ENCODE data around the gene GARIN5B. TPM values are rescaled to one million over a fixed set of nuclear protein-coding genes. Genes with fewer than 3 reads are reported as not detected.

GARIN5B gene
- total RNA-seq, 1 donor from 2014 or later, result not detected

- no peak overlapping the region for H3K4me3 ChIP-seq (ENCODE audit: low read depth, low read length)
- no peaks in the 10 kb centered on the region for H3K27me3 ChIP-seq (ENCODE audit: control insufficient read depth, insufficient read depth, low read length)
- H3K36me3 ChIP-seq (ENCODE audit: control insufficient read depth, insufficient read depth, low read length), result peaks cover 4% of the 10 kb centered on the region
- TF ChIP-seq, protein P1, sequence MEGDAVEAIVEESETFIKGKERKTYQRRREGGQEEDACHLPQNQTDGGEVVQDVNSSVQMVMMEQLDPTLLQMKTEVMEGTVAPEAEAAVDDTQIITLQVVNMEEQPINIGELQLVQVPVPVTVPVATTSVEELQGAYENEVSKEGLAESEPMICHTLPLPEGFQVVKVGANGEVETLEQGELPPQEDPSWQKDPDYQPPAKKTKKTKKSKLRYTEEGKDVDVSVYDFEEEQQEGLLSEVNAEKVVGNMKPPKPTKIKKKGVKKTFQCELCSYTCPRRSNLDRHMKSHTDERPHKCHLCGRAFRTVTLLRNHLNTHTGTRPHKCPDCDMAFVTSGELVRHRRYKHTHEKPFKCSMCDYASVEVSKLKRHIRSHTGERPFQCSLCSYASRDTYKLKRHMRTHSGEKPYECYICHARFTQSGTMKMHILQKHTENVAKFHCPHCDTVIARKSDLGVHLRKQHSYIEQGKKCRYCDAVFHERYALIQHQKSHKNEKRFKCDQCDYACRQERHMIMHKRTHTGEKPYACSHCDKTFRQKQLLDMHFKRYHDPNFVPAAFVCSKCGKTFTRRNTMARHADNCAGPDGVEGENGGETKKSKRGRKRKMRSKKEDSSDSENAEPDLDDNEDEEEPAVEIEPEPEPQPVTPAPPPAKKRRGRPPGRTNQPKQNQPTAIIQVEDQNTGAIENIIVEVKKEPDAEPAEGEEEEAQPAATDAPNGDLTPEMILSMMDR (IDR thresholded peaks at IDR 0.05; ENCODE audit: insufficient read depth, low read length, poor library complexity, severe bottlenecking), result no peak
- DNase-seq (ENCODE audit: low read depth), result no peak
These were observed 26.6 kb upstream of the GARIN5B start for GRCh38 chr19:55389386-55390317.

- Histone ChIP-seq H3K27me3 (ENCODE audit: control insufficient read depth, insufficient read depth, low read length) (no peaks in the 10 kb centered on the region), H3K36me3 (ENCODE audit: control insufficient read depth, insufficient read depth, low read length) (peaks cover 4% of the 10 kb centered on the region), H3K4me3 (ENCODE audit: low read depth, low read length) (peak overlapping the region; percentile 82)
- TF ChIP-seq, protein P1 (IDR thresholded peaks at IDR 0.05; ENCODE audit: insufficient read depth, low read length, poor library complexity, severe bottlenecking), result no peak
- DNase-seq (ENCODE audit: low read depth), result no peak
These were observed 24.9 kb upstream of the GARIN5B start for GRCh38 chr19:55387736-55388497.

GRCh38 chr19:55386493-55386971 is 23.5 kb upstream of the GARIN5B start:
- Histone ChIP-seq H3K36me3 (ENCODE audit: control insufficient read depth, insufficient read depth, low read length) (peaks cover 4% of the 10 kb centered on the region), H3K27me3 (ENCODE audit: control insufficient read depth, insufficient read depth, low read length) (no peaks in the 10 kb centered on the region), H3K4me3 (ENCODE audit: low read depth, low read length) (peak overlapping the region; percentile 82)
- TF ChIP-seq, protein P1 (IDR thresholded peaks at IDR 0.05; ENCODE audit: insufficient read depth, low read length, poor library complexity, severe bottlenecking), result no peak
- no peak for DNase-seq (ENCODE audit: low read depth)

GRCh38 chr19:55385724-55386492 is 22.8 kb upstream of the GARIN5B start, which contains the start of gene RPL28:
RPL28 (plus strand) TSS chr19:55385932; CDS start chr19:55386358, 426 bp downstream.
- Histone ChIP-seq H3K4me3 (ENCODE audit: low read depth, low read length) (peak within 1 kb of the TSS; percentile 82), H3K36me3 (ENCODE audit: control insufficient read depth, insufficient read depth, low read length) (peaks cover 4% of the 10 kb centered on the region), H3K27me3 (ENCODE audit: control insufficient read depth, insufficient read depth, low read length) (no peaks in the 10 kb centered on the region)
- DNase-seq (ENCODE audit: low read depth), result peak; percentile 78
- TF ChIP-seq, protein P1 (IDR thresholded peaks at IDR 0.05; ENCODE audit: insufficient read depth, low read length, poor library complexity, severe bottlenecking), result no peak

DNA sequence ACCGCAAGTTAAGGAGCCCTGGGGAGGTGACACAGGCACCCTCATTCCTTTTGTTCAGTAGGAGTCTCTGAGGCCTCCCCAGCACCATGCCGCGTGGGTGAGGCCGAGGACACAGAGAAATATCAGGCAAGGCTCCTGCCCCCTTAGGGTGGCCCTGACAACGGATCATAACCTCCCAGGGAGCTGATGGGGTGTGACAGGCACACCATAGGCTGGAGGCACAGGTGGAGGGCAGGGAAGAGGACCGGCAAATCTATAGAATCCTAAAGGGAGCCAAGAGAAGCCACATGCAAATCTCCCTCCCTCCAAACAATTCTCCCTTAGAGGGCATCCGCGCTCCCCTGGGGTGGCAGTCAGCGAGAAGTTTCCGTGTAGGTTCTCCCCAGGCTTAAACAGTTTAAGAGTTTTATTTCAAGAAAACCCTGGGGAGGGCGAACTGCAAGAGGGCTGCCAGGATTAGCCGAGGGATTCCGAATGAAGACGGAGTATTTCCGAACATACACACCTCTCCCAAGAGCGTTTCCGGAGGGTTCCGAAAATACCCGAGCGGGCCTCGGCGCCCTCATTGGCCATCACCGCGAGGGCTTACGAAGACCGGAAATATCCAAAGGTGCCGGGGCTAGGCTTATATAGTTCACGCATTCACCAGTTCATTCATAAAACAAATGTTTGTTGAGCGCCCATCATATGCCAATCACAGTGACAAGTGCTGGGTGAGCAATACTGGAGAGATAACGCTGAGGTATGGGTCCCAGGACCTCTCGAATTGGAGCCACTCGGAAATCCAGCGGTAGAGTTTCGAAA is 22.1 kb upstream of the GARIN5B start:
- peak; percentile 90 for DNase-seq (ENCODE audit: low read depth)
- peak overlapping the region; percentile 33 for H3K4me3 ChIP-seq (ENCODE audit: low read depth, low read length)
- H3K27me3 ChIP-seq (ENCODE audit: control insufficient read depth, insufficient read depth, low read length), result no peaks in the 10 kb centered on the region
- H3K36me3 ChIP-seq (ENCODE audit: control insufficient read depth, insufficient read depth, low read length), result peaks cover 4% of the 10 kb centered on the region
- TF ChIP-seq, protein P1 (IDR thresholded peaks at IDR 0.05; ENCODE audit: insufficient read depth, low read length, poor library complexity, severe bottlenecking), result no peak
